NCI-H1436 treated with DMSO at 0.1 percent for 48 hours (cell line): ENCODE data around the gene HIBCH.
"Not testable (repeated sequence)": the region's sequence is repeated elsewhere in the genome, so short reads cannot be mapped to it uniquely, and the experiment has no call there.

Source experiments
- DNase-seq: peaks from one replicate; lab custom pipeline; 2025; lab: John Stamatoyannopoulos, UW

The HIBCH gene

GRCh38 chr2:190223989-190224388 lies 95.6 kb downstream of the HIBCH start:
- not testable (repeated sequence) for DNase-seq

DNA sequence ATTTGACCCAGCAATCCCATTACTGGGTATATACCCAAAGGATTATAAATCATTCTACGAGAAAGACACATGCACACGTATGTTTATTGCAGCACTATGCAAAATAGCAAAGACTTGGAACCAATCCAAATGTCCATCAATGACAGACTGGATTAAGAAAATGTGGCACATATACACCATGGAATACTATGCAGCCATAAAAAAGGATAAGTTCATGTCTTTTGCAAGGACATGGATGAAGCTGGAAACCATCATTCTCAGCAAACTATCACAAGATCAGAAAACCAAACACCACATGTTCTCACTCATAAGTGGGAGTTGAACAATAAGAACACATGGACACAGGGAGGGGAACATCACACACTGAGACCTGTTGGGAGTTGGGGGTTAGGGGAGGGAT lies 96.9 kb downstream of the HIBCH start:
- not testable (repeated sequence) for DNase-seq

- no peak for DNase-seq
Measured at GRCh38 chr2:190221429-190221828, 98.2 kb downstream of the HIBCH start.

GRCh38 chr2:190219186-190219585 lies 100.4 kb downstream of the HIBCH start:
- no peak for DNase-seq

- DNase-seq, result no peak
Measured at GRCh38 chr2:190217616-190218015, 102.0 kb downstream of the HIBCH start.

DNA sequence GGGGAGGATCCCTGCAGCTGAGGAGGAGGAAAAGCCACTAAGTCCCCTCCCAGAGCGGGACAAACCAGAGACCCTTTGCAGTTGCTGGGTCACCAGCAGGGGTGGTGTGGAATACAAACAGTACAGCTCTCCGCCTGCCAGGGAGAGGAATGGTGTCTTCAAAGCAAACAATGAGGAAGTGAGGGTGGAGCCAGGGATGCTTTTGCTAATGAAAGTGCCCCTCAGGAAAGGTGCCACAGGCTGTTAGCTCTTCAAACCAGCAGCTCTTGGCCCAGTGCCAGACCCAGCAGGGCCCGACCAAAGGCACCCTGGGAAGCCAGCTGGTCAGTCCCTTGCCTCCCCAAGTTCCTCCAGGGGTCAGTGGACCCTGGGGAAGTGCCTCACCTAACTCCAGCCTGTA lies 102.8 kb downstream of the HIBCH start:
- no peak for DNase-seq

GRCh38 chr2:190215620-190216019 lies 104.0 kb downstream of the HIBCH start:
- no peak for DNase-seq

DNA sequence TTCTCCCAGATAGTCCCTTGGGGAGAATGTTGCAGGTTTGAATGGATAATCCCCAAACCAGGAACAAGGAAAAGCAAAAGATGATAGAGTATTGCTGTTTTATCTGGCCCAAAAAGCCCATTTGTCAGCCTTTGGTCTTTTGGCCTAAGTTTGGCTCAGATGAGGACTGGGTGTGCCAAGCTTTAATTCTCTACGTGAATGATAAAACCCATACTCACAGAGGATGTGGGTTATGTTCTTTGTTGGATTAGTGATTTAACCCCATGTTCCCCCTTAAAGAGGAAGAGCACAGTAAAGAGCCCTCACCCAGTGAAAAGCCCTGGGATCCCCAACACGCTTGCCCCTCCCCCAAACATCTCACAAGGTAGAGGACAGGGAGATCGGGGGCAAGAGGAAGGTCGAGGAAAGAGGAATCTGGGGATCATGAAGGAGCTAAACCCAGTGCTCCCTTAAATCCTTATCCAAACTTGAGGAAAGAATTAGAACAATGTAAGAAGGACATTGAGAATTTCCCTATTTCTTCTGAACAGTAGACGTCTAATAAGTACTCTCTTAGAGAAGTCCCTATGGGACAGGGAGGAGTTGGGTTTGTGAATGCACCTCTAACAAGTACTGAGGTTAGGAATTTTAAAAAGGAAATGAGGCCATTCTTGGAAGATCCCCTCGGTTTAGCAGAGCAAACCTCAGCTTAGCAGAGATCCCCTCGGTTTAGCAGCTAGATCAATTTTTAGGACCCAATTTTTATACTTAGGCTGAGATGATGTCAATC lies 105.0 kb downstream of the HIBCH start:
- no peak for DNase-seq

- no peak for DNase-seq
Measured at GRCh38 chr2:190213441-190214335, 105.9 kb downstream of the HIBCH start.

DNA sequence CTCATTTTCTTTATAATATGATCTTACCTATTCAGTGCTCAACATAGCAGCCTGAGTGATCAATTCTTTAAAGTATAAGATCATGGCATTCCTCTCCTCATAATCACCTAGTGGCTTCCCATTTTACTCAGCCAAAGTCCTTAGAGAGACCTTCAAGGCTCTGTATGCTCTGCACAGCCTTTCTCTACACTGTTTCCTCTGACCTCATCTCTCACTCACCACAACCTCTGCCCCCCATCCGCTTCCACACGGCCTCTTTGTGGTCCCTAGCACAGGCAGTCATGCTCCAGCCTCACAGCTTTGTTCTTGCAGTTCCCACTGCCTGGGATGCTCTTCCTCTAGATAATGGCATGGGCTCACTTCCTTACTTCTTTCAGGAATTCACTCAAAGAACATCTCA lies 109.2 kb downstream of the HIBCH start:
- no peak for DNase-seq

DNA sequence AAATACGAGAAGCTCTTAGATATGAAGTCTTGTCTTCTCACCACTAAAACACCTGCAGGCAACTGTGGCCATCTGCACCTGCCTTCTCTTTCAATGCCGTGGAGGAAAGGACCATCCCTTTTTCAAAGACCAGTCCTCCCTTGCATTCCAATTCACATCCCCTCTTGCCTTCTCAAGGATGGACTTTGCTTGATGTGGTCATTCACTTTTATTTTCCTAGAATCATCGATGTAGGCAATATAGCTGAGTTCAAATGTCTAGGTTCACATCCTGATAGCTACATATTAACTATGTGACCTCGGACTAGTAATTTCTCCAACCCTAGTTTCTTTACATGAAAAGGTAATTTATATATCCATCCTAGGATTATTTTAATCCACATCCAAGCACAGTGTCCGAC lies 110.1 kb downstream of the HIBCH start:
- no peak for DNase-seq

- no peak for DNase-seq
Measured at GRCh38 chr2:190207930-190208329, 111.7 kb downstream of the HIBCH start.

GRCh38 chr2:190205657-190206056 lies 114.0 kb downstream of the HIBCH start:
- no peak for DNase-seq

GRCh38 chr2:190202604-190203003 lies 117.0 kb downstream of the HIBCH start:
- DNase-seq, result no peak

DNA sequence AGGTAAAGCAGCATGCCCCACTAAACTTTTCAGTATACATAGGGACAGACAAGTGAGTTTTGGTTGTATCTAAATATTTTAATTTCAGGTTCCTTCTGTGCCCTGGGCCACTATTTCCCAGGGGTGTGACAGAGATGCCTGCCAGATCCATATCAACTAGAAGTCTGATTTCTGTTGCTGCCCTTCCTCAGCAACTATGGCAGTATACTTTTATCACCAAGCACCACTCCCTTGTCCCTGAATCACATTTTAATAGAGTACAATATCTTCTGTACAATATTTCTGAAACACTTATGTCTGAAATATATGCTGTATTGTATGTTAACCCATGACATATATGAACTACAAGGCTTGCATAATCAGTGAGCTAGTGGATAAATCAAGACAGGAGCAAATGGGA lies 117.6 kb downstream of the HIBCH start:
- no peak for DNase-seq

DNA sequence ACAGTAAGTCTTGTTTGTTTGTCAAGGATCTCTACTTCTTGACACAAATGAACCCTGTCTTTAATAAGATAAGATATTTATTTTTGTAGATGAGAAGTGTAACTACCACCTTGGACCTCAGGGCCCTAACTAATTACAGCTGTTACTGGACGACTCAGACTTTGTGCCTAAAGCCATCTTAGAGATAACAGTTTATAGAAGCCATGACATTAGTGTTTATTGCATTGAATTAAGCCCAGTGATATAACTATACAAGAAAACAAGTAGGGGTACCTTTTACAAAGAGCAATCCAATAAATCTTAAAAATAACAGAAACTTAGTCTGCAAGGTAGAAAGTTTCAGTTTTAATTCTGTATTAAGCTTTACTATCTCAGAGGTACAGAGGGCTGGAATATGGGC lies 119.0 kb downstream of the HIBCH start:
- no peak for DNase-seq

DNA sequence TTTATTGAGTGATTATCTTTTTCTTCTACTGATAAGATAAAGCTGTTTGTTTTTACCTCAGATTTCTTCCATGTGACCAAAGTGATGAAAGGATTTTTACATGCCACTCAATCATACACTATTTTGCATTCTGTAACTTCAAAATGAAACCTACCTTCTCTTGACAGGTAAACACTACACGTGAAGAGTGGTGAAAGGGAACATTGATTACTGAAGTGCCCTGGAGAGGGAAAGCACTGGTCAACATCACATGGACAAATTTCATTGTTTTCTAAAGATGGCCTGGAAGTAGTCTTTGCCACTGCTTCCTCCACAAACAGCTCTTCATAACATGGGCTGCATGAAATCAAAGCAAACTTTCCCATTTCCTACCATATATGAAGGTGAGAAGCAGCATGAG lies 120.1 kb downstream of the HIBCH start:
- no peak for DNase-seq

DNA sequence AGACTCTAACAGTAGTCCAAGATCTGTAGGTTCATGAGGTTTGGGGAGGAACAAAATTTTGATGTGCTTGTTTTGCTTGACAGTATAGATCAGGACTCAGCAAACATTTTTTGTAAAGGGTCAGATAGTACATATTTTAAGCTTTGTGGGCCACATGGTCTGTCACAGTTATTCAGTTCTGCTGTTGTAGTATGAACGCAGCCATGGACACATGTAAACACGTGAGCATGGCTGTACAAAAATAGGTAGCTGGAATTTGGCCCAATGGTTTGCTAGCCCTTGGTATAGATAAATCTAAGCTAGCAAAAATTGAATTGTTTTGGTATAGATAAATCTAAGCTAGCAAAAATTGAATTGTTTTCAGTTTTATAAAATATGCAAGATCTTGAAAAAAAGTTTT lies 120.5 kb downstream of the HIBCH start:
- DNase-seq, result no peak

GRCh38 chr2:190197143-190197720 lies 122.4 kb downstream of the HIBCH start:
- DNase-seq, result no peak

DNA sequence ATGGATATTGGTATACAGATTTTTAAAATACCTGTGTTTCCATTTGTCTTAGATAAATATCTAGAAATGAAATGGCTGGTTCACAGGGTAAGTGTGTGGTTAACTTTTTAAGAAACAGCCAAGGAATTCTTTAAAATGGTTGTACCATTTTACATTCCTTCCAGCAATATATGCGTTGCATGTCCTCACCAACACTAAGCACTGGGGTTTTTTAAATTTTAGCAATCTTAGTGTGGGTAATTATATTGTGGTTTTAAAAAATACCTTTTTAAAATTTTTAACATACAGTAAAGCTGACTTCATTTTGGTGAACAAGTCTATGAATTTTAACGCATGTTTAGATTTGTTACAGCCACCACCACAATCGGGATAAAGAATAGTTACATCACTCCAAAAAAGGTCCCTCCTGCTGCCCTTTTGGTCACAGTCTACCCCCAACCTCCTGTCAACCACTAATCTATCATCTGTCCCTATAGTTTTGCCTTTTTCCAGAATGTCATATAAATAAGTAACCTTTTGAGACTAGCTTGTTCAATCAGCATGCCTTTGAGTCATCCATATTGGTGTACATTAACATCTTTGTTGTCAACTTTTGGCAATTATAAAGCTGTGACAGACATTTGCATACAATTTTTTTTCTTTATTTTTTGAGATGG lies 129.0 kb downstream of the HIBCH start:
- DNase-seq, result no peak

DNA sequence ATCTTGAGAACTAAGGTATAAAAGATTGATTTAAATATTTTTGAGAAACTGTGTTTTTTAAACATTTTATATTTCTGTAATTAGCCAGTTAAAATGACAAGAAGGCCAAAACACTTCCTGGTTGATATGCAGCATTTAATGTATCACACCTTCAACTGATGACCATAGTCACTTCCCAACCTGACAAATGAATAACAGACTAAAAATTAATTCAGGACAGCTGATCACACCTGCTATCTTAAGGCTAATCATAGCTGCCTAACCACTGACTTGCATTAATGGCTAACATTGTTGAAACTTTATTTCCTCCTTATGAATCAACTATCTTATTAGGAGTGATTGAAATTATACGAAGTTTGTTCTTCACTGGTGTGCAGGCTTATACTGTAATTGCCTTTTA lies 131.3 kb downstream of the HIBCH start:
- DNase-seq, result no peak

DNA sequence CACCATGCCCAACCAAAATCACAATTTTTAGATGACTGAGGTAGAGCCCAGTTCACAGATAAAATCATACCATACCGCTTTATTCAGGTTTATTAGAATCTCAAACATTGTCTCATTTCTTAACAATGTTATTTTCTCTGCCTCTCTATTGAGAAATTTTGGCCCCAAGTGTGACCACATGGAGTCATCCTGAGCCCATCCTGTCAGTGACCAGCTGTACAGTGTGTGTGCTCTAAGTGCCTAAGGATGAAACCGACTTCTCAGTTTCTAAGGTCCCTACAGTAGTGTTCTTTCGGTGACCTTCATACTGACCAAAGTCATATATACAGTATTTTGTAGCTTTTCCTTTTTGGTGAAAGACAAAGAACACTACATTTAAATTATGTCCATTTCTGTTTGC lies 133.4 kb downstream of the HIBCH start:
- DNase-seq, result no peak
